NCI-H345 treated with DMSO at 0.1 percent for 48 hours (cell line): Measurements from ENCODE around the gene ADRA1B.
"Not testable (repeated sequence)": the region's sequence is repeated elsewhere in the genome, so short reads cannot be mapped to it uniquely, and the experiment has no call there.

Experiments used
- DNase-seq: peaks from one replicate; lab custom pipeline; 2025; ENCODE audit not compliant: unreplicated experiment; lab: John Stamatoyannopoulos, UW

The ADRA1B gene

GRCh38 chr5:160009591-160009989 is 93.3 kb downstream of the ADRA1B start:
- DNase-seq: no peak

GRCh38 chr5:160011471-160011870 is 95.2 kb downstream of the ADRA1B start:
- DNase-seq: no peak

DNA sequence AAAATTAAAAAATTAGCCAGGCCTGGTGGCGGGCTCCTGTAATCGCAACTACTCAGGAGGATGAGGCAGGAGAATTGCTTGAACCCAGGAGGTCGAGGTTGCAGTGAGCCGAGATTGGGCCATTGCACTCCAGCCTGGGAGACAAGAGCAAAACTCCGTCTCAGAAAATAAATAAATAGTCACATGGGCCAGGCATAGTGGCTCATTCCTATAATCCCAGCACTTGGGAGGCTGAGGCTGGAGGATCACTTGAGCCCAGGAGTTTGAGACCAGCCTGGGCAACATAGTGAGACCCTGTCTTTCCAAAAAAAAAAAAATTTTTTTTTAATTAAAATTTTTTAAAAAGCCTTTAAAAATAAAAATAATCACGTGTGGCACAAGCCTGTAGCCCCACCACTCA is 97.9 kb downstream of the ADRA1B start:
- DNase-seq: not testable (repeated sequence)

GRCh38 chr5:160018945-160019625 is 102.8 kb downstream of the ADRA1B start:
- no peak for DNase-seq

DNA sequence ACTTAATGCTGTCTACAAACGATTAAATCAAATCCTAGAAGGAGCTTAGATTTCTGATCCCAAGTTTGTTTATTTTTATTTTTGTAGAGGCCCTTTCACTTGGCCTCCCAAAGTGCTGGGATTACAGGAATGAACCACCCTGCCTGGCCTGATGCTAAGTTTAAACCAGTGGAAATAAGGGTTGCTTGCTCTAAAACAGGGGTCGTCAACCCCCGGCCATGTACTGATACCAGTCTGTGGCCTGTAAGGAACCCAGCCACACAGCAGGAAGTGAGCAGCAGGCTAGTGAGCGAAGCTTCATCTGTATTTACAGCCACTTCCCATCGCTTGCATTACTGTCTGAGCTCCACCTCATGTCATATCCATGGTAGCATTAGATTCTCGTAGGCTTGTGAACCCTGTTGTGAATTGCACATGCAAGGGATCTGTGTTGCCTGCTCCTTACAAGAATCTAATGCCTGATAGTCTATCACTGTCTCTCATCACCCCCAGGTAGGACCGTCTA is 104.0 kb downstream of the ADRA1B start:
- DNase-seq: no peak

GRCh38 chr5:160020964-160021363 is 104.7 kb downstream of the ADRA1B start:
- DNase-seq: no peak

DNA sequence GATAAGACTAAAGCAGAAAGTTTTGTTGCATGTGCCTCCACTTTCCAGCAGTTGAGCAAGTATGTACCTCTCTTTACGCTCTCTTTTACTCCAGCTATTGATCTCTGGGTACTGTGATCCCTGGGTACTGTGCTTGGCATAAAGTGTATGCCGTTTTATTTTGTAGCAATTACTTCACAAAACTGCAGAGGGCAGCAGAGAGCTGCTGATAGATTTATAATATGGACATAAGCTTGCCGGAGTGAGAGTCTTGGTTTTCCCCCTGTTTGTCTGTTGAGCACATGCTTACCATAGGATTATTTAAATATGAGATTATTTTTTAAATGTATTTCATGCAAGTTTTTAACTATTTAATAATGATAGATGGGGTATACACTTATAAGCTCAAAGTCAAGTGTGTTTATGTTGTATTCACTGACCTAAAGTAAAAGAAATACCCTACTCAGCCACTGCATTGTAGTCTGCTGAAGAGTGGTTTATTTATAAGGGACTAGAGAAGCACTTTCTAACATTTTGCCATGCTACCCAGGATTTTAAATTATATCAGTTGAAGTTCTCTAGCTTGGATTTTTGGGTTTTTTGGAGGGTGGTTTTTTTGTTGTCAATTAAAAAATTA is 105.7 kb downstream of the ADRA1B start:
- peak; percentile 69 for DNase-seq
